ENCODE data around the gene WASL. TPM values are rescaled to one million over a fixed set of nuclear protein-coding genes. Genes with fewer than 3 reads are reported as not detected.

WASL gene
- total RNA-seq, 1 donor = 22.5 TPM

- TF ChIP-seq CTCF (IDR thresholded peaks at IDR 0.05; ENCODE audit: insufficient read depth, low read depth, low read length) = no peak
- no peak for DNase-seq (ENCODE audit: low read depth)
Measured at GRCh38 chr7:123665896-123666295, 82.9 kb downstream of the WASL start.

GRCh38 chr7:123665157-123665556 lies 83.6 kb downstream of the WASL start:
- no peak overlapping the region for H3K4me3 ChIP-seq (ENCODE audit: low read depth, low read length)
- no peak for TF ChIP-seq CTCF (IDR thresholded peaks at IDR 0.05; ENCODE audit: insufficient read depth, low read depth, low read length)
- no peak for DNase-seq (ENCODE audit: low read depth)

More at GRCh38 chr7:123665896-123666295, 82.9 kb downstream of the WASL start:
- H3K4me3 ChIP-seq (ENCODE audit: low read depth, low read length) = no peak overlapping the region

- no peak for DNase-seq (ENCODE audit: low read depth)
- no peak for TF ChIP-seq CTCF (IDR thresholded peaks at IDR 0.05; ENCODE audit: insufficient read depth, low read depth, low read length)
- no peak overlapping the region for H3K4me3 ChIP-seq (ENCODE audit: low read depth, low read length)
Measured at GRCh38 chr7:123663200-123663599, 85.6 kb downstream of the WASL start.

GRCh38 chr7:123662755-123663154 lies 86.0 kb downstream of the WASL start:
- DNase-seq (ENCODE audit: low read depth) = no peak
- no peak overlapping the region for H3K4me3 ChIP-seq (ENCODE audit: low read depth, low read length)
- TF ChIP-seq CTCF (IDR thresholded peaks at IDR 0.05; ENCODE audit: insufficient read depth, low read depth, low read length) = no peak

- H3K4me3 ChIP-seq (ENCODE audit: low read depth, low read length) = no peak overlapping the region
- no peak for DNase-seq (ENCODE audit: low read depth)
- TF ChIP-seq CTCF (IDR thresholded peaks at IDR 0.05; ENCODE audit: insufficient read depth, low read depth, low read length) = no peak
Measured at GRCh38 chr7:123662293-123662692, 86.5 kb downstream of the WASL start.

GRCh38 chr7:123661765-123662164 lies 87.0 kb downstream of the WASL start:
- no peak for TF ChIP-seq CTCF (IDR thresholded peaks at IDR 0.05; ENCODE audit: insufficient read depth, low read depth, low read length)
- no peak overlapping the region for H3K4me3 ChIP-seq (ENCODE audit: low read depth, low read length)
- DNase-seq (ENCODE audit: low read depth) = no peak

Measured in fibroblast of villous mesenchyme (primary cell).